C4-2B (cell line): ENCODE results near the gene PLA2G1B.

Experiments used
- ZFX ChIP-seq: fragments of 450-650 bp; IDR thresholded peaks from 2 replicates; pipeline ENCODE4 v1.6.1; 2017
- TF ChIP-seq, protein P1 (sequence below): fragments of 450-650 bp; conservative IDR thresholded peaks from 2 replicates; pipeline ENCODE4 v1.5.1; 2017; ENCODE audit warnings: mild to moderate bottlenecking

DNA sequence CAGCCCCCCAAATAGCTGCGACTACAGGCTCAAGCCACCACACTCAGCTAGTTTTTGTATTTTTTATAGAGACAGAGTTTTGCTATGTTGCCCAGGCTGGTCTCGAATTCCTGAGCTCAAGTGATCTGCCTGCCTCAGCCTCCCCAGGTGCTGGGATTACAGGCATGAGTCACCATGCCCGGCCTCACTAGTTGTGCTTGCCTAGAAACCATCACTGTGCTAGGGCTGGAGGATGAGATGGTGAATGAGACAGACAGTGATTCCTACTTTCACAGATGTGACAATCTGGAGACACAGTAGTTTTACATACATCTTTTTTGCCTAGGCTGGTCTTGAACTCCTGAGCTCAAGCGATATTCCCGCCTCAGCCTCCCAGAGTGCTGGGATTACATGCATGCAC is 48.8 kb upstream of the PLA2G1B start:
- TF ChIP-seq, protein P1, sequence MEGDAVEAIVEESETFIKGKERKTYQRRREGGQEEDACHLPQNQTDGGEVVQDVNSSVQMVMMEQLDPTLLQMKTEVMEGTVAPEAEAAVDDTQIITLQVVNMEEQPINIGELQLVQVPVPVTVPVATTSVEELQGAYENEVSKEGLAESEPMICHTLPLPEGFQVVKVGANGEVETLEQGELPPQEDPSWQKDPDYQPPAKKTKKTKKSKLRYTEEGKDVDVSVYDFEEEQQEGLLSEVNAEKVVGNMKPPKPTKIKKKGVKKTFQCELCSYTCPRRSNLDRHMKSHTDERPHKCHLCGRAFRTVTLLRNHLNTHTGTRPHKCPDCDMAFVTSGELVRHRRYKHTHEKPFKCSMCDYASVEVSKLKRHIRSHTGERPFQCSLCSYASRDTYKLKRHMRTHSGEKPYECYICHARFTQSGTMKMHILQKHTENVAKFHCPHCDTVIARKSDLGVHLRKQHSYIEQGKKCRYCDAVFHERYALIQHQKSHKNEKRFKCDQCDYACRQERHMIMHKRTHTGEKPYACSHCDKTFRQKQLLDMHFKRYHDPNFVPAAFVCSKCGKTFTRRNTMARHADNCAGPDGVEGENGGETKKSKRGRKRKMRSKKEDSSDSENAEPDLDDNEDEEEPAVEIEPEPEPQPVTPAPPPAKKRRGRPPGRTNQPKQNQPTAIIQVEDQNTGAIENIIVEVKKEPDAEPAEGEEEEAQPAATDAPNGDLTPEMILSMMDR = no peak
- no peak for TF ChIP-seq ZFX
